GM12801 (cell line): ENCODE data around the gene TRIM25.

Source experiments
- CTCF ChIP-seq: IDR thresholded peaks from one replicate; pipeline ENCODE4 v1.5.1; 2011; ENCODE audit warnings: control low read depth; ENCODE audit not compliant: insufficient read length; ENCODE audit errors: extremely low read depth

Gene TRIM25

GRCh38 chr17:56913867-56914580 is at the start of gene TRIM25:
Gene TRIM25, minus strand, starts transcription at chr17:56914049. Its CDS starts 61 bp downstream, at chr17:56913988.
- no peak for TF ChIP-seq CTCF

DNA sequence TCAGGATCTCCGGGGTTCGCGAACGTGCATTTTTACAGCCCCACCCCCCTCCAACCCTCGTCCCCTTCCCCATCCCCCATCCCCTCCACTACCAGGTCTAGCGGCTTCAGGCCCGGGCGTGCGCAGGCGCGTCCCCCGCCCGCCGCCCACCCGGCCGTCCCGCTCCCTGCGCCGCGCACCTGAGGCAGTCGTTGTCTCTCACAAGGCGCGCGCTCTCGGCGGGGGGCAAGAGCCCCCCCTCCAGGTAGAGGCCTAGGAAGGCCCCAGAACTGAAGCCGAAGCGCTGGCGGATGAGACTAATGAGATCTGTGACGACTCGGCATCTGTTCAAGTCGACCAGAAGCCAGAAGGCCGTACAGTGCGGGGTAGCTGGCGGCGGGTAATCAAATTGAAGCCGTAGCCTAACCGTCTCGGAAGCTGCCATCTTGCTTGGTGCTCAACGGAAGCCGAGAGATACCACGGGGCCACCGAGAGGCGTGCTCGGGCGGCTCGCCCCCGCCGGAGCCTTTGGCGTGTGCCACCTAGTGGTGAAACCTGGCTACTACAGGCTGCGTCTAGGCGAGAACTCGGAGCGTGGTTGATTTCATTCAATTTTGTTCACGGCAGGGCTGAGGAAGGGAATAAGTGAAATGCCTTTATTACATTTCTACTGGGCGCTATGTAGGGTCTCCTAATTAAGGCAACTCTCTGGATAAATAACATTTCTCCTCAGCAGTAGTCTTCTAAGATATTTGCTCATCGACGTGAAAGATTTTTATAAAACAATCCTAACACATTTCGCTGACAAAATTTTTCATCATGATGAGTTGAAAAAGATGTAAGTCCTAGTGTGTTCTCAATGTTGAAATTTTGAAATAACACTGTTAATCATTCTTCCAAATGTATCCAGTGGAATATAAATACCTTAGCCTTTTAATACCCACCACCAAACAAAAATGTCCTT is 47.0 kb upstream of the TRIM25 start, which contains the start of gene COIL:
COIL (minus strand) TSS at position 455 of the 943 bp plus-strand sequence; CDS start at position 424, 31 bp downstream.
- TF ChIP-seq CTCF = peak; percentile 70

DNA sequence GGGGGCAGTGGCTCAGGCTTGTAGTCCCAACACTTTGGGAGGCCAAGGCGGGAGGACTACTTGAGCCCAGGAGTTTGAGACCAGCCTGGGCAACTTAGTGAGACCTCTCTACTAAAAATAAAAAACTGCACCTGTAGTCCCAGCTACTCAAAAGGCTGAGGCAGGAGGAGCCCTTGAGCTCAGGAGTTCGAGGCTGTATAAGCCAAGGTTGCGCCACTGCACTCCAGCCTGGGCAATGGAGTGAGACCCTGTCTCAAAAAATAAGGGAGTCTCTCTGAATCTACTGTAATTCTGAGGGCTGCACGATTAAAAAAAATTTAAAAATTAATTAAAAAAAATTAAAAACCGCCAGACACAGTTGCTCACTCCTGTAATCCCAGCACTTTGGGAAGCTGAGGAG is 43.1 kb upstream of the TRIM25 start:
- TF ChIP-seq CTCF = no peak

DNA sequence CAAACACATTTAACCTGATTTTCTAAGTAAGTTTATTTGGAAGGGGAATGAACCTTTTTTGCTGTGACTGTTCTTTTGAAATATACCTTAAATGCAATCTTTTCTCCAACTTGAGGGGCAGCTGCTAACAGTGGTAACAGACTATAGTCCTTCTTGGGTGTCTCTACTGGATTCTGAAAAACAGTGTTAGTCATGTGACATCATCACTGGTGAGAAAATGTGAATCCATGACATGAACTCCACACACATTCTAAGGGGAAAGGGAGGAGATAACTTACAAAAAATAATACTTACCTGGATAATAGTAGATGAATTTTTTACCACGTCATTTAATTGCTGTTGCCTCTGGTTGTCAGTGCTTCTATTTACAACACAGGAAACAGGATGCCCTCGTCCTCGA is 35.7 kb upstream of the TRIM25 start:
- TF ChIP-seq CTCF = no peak

DNA sequence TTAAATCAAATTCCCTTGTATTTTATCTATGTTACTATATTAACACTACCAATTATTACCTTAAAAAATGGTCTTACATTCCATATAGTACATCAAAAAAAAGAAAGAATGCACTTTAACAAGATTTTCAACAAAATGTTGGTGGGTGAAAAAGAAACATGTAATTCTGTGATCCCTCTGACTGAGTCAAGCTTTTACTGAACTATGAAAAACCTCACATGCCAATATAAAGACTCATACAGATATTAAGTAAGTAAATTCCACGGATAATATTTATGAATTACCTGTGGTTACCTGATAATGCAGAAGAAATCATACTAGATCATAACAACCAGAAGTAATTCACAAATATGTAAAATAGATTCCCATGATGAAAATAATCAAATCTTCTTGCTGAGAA is 34.6 kb upstream of the TRIM25 start:
- TF ChIP-seq CTCF = no peak

DNA sequence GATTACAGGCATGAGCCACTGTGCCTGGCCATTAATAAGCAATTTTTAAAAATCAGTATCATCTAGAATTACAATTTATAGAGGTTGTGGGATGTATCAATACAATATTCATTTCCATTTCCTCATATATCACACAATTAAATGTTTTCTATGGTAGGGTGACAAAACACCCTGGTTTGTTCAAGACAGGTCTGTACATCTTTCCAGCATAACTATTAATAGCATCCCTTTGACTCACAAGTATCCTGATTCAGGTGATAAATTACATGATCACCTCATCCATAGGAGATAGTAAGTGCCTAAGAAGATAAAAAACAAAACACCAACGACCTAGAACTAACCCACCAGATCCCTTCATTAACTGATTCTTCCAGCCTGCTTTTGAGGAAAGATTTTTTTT is 33.9 kb upstream of the TRIM25 start:
- no peak for TF ChIP-seq CTCF

GRCh38 chr17:56945938-56946505 is 32.2 kb upstream of the TRIM25 start:
- no peak for TF ChIP-seq CTCF
